CD4-positive, alpha-beta memory T cell (primary cell): Measurements from ENCODE around the gene RNF14. TPM values are rescaled to one million over a fixed set of nuclear protein-coding genes. Genes with fewer than 3 reads are reported as not detected.
"Not testable (repeated sequence)": the region's sequence is repeated elsewhere in the genome, so short reads cannot be mapped to it uniquely, and the experiment has no call there.

ENCODE experiments used
- CTCF ChIA-PET: fragments of 350-600 bp; sonication (Branson Sonifier 250); formaldehyde crosslinking; loops from one replicate; lab custom pipeline; 2021; ENCODE audit warnings: inconsistent platforms; ENCODE audit not compliant: partially characterized antibody; lab: Charles Lee
- POLR2A ChIA-PET: fragments of 350-600 bp; sonication (Branson Sonifier 250); formaldehyde crosslinking; loops from one replicate; lab custom pipeline; 2021; ENCODE audit not compliant: partially characterized antibody; lab: Charles Lee
- DNase-seq, 5 donors: peaks; one replicate each; pipeline versions ENCODE4 v3.0.0 to v3.0.0-alpha.2; 2020 to 2022; ENCODE audit warnings: mixed read lengths in 1 of 5
- H3K27ac ChIP-seq: one replicate; pipeline ENCODE4 v1.7.0; 2013; ENCODE audit warnings: low read depth, low read length
- H3K27me3 ChIP-seq: 2 replicates; pipeline ENCODE4 v1.7.0; 2013; ENCODE audit warnings: mild to moderate bottlenecking, low read length, moderate library complexity; ENCODE audit not compliant: insufficient read depth
- H3K36me3 ChIP-seq: 2 replicates; pipeline ENCODE4 v1.7.0; 2013; ENCODE audit warnings: mild to moderate bottlenecking, low read length, moderate library complexity; ENCODE audit not compliant: insufficient read depth
- H3K4me1 ChIP-seq: 2 replicates; pipeline ENCODE4 v1.7.0; 2013; ENCODE audit warnings: mild to moderate bottlenecking, low read length, moderate library complexity; ENCODE audit not compliant: insufficient read depth
- H3K4me3 ChIP-seq, 2 donors: one replicate each; pipeline ENCODE4 v1.7.0; 2013; ENCODE audit warnings: low read length in 2 of 2, mild to moderate bottlenecking in 1 of 2
- H3K9me3 ChIP-seq, 2 donors: one replicate each; pipeline ENCODE4 v1.7.0; 2013; ENCODE audit warnings: low read length in 2 of 2, control low read depth in 1 of 2; ENCODE audit not compliant: control insufficient read depth in 1 of 2
- H3K27ac Mint-ChIP-seq, 7 donors: one replicate each; pipeline ENCODE4 v1.8.0; 2020 to 2021; ENCODE audit warnings: mixed read lengths in 7 of 7, mild to moderate bottlenecking in 6 of 7, inconsistent platforms in 3 of 7, moderate library complexity in 3 of 7
- H3K27me3 Mint-ChIP-seq, 2 donors: one replicate each; pipeline ENCODE4 v1.8.0; 2020 to 2021; ENCODE audit warnings: mixed read lengths in 2 of 2
- H3K36me3 Mint-ChIP-seq, 2 donors: one replicate each; pipeline ENCODE4 v1.8.0; 2020 to 2021; ENCODE audit warnings: mixed read lengths in 2 of 2, inconsistent platforms in 1 of 2, mild to moderate bottlenecking in 1 of 2
- H3K4me1 Mint-ChIP-seq, 4 donors: one replicate each; pipeline ENCODE4 v1.8.0; 2020 to 2021; ENCODE audit warnings: mixed read lengths in 4 of 4, mild to moderate bottlenecking in 1 of 4
- H3K4me3 Mint-ChIP-seq, 8 donors: one replicate each; pipeline ENCODE4 v1.8.0; 2020 to 2021; ENCODE audit warnings: mixed read lengths in 8 of 8, mild to moderate bottlenecking in 7 of 8, moderate library complexity in 6 of 8, inconsistent platforms in 3 of 8
- H3K9me3 Mint-ChIP-seq, 8 donors: one replicate each; pipeline ENCODE4 v1.8.0; 2020 to 2021; ENCODE audit warnings: mixed read lengths in 8 of 8, mild to moderate bottlenecking in 5 of 8, inconsistent platforms in 3 of 8, moderate library complexity in 1 of 8
- intact Hi-C: fragments of 100-400 bp; cut with micrococcal nuclease; formaldehyde crosslinking; loops from one replicate; pipeline ENCODE4 v1.15.1; 2023
- polyA plus RNA-seq, 2 donors: library from polyadenylated mRNA; unstranded; fragments of 300-500 nt; fragmentation: Illumina TruSeq; gene quantifications; one replicate each; pipeline ENCODE4 v1.2.3, GENCODE V29; 2021
- total RNA-seq, 2 experiments: library from RNA; stranded (reverse); gene quantifications; one replicate each; pipeline ENCODE4 v1.2.3, GENCODE V29; 2021

The RNF14 gene
- total and polyA plus RNA-seq, 4 experiments from 2014 or later: 35.4 to 52.0 (median 45.2) TPM

DNA sequence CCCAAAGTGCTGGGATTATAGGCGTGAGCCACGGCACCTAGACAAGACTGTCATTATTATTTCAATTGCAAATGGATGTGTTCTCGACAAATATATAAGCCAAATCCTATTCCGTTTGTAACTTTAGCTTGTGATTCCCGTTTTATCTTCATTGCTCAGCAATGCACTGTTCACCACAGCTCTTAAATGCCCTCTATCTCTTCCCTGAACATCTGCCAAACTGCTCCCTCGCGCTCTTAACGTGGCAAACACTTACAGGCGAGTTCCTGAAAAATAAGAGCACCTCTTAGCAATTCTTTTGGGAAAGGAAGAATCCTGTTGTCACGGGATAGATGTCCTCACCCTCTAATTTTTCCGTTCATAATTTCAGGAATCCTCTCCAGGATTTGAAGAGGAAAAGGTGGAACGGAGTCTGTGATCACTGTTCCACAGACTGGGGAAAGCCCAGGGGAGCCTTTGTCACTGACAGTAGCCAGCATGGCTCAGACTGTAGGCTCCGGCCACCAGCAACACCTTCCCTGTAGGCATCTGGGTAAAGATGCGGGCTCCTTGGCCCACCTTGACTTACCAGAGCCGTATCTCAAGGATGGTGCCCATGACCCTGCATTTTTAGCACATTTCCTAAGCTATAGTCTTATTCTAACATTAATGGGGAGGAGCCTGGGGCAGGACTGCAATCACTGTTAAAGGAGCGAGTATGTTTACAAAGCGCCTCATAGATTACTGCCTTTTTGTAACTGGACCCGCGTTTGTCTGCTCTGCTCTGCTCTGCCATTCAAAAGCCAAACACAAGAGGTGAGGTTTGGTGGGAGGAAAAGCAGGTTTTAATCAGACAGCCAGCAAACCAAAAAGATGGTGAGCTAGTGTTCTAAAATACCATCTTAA, 64.1 kb downstream of the RNF14 start:
- POLR2A ChIA-PET: interaction anchor here (1.2 to 2.1 kb wide), 2 partner anchors 20 to 76 kb away, joined by 3 to 6 read pairs; partner anchors contain the start of gene GNPDA1
- CTCF ChIA-PET: interaction anchor here (1.4 kb wide), 1 partner anchor 17 kb away, joined by 3 read pairs; no protein-coding TSS in a partner anchor
- H3K4me1 Mint-ChIP-seq: peaks cover 12 to 20% (median 16%) of the 10 kb centered on the region in 4 donors

DNA sequence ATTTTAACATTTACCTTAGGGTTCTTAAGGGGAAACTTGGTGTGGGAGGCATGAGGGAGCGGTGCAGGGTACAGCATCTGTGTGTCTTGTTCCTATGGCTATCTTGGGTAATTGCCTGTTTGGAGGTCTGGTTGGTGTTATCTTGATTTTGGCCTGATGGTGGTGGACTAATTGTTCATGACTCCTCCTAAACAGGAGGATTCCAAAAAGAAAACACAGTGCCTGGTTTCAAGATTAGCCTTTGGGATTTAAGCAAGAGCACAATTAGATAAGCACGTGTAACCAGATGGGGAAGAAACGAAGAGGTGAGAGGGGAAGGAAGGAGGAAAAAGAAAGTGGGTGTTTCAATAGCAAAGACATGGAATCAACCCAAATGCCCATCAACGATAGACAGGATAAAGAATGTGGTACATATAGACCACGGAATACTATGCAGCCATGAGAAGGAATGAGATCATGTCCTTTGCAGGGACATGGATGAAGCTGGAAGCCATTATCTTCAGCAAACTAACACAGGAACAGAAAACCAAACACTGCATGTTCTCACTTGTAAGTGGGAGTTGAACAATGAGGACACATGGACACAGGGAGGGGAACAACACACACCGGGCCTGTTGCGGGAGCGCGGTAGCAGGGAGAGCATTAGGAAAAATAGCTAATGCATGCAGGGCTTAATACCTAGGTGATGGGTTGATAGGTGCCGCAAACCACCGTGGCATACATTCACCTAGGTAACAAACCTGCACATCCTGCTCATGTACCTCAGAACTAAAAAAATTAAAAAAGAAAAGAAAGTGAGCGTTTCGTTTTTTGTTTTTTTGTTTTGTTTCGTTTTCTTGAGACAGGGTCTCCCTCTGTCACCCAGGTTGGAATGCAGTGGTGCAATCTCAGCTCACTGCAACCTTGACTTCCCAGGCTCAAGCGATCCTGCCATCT, 65.0 kb downstream of the RNF14 start:
- H3K27ac ChIP-seq, H3K4me3 ChIP-seq, H3K27me3 Mint-ChIP-seq, H3K36me3 ChIP-seq, H3K9me3 ChIP-seq, H3K9me3 Mint-ChIP-seq, H3K36me3 Mint-ChIP-seq, intact Hi-C loops, H3K27me3 ChIP-seq: not testable (repeated sequence)
- Mint-ChIP-seq H3K4me1 (peaks cover 12 to 20% (median 16%) of the 10 kb centered on the region in 4 donors), H3K27ac (peak overlapping the region; percentile 12 to 95 (median 82)), H3K4me3 (peak overlapping the region in 4 of 8 donors; percentile 17 to 58 (median 38))
- H3K4me1 ChIP-seq: peaks cover 13% of the 10 kb centered on the region
- POLR2A ChIA-PET: interaction anchor here (1.7 to 2.1 kb wide), 2 partner anchors 8 to 75 kb away, joined by 4 to 6 read pairs; no protein-coding TSS in a partner anchor
- CTCF ChIA-PET: interaction anchor here (0.6 to 1.8 kb wide), 3 partner anchors 18 to 73 kb away, joined by 3 to 5 read pairs (median 3); no protein-coding TSS in a partner anchor
- DNase-seq: peak in 1 of 5 donors; percentile 20

More for the DNA sequence above, 64.1 kb downstream of the RNF14 start:
- H3K4me3 Mint-ChIP-seq: no peak overlapping the region
- H3K4me1 ChIP-seq: peaks cover 13% of the 10 kb centered on the region
- H3K27me3 ChIP-seq: no peaks in the 10 kb centered on the region
- H3K36me3 Mint-ChIP-seq: no peaks in the 10 kb centered on the region
- H3K27me3 Mint-ChIP-seq: no peaks in the 10 kb centered on the region
- H3K27ac ChIP-seq: no peak overlapping the region
- H3K9me3 Mint-ChIP-seq: no peaks in the 10 kb centered on the region
- DNase-seq: no peak
- peak overlapping the region in 2 of 7 donors; percentile 29 to 94 for H3K27ac Mint-ChIP-seq
- no peaks in the 10 kb centered on the region for H3K9me3 ChIP-seq
- H3K4me3 ChIP-seq: no peak overlapping the region
- H3K36me3 ChIP-seq: no peaks in the 10 kb centered on the region
- intact Hi-C loops: no loop called here

DNA sequence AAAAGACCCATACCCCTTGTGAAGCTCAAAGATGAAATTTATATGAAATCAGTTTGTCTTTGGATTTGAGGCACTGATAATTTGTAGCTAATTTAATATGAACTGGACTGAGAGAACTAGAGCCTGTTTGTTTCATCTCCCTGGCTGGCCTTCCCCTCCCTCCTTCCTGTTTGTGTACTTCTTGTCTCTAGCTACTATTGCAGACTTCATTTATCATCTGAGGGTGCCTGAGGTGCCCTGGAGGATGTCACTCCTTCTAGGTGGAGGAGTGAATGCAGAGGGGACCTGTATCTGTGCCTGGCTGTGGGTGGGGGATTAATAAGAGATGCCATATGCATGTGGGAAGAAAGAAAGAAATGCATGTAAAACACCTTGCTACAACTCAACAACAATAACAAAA, 66.1 kb downstream of the RNF14 start:
- intact Hi-C loops: no loop called here
- H3K27ac Mint-ChIP-seq: peak overlapping the region; percentile 7 to 74 (median 71)
- H3K4me1 Mint-ChIP-seq: peaks cover 12 to 20% (median 16%) of the 10 kb centered on the region in 4 donors
- Histone ChIP-seq H3K27me3 (no peaks in the 10 kb centered on the region), H3K36me3 (no peaks in the 10 kb centered on the region), H3K4me3 (no peak overlapping the region), H3K27ac (no peak overlapping the region), H3K4me1 (peaks cover 13% of the 10 kb centered on the region), H3K9me3 (no peaks in the 10 kb centered on the region)
- DNase-seq: no peak
- ChIA-PET POLR2A (interaction anchor here (0.7 to 2.1 kb wide), 4 partner anchors 9 to 74 kb away, joined by 3 to 6 read pairs (median 4); no protein-coding TSS in a partner anchor), CTCF (interaction anchor here (0.6 to 1.8 kb wide), 5 partner anchors 9 to 74 kb away, joined by 3 to 5 read pairs (median 3); no protein-coding TSS in a partner anchor)
- no peaks in the 10 kb centered on the region for H3K27me3 Mint-ChIP-seq
- H3K9me3 Mint-ChIP-seq: no peaks in the 10 kb centered on the region
- no peaks in the 10 kb centered on the region for H3K36me3 Mint-ChIP-seq
- peak overlapping the region in 6 of 8 donors; percentile 4 to 49 (median 16) for H3K4me3 Mint-ChIP-seq

DNA sequence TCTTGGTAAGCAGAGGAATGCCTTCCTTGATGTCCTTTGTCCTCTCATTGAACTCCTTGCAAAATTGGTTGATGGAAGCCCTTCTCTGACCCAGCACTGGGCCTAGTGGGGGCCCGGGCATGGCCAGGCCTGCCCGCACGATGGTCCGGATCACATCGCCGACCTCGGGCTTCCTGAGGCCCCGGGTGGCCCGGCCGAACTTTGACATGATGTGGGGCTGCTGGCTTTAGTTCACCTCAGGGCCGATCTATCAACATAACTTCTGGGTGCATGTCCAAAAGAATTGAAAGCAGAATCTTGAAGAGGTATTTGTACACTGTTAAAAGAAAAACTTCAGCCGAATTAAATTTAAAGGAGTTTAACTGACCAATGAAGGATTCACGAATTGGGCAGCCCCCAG, 68.0 kb downstream of the RNF14 start:
- Histone ChIP-seq H3K4me1 (peaks cover 13% of the 10 kb centered on the region), H3K36me3 (no peaks in the 10 kb centered on the region), H3K27me3 (no peaks in the 10 kb centered on the region), H3K9me3 (no peaks in the 10 kb centered on the region), H3K4me3 (no peak overlapping the region), H3K27ac (no peak overlapping the region)
- intact Hi-C loops: no loop called here
- H3K9me3 Mint-ChIP-seq: no peaks in the 10 kb centered on the region
- H3K27ac Mint-ChIP-seq: no peak overlapping the region
- no peaks in the 10 kb centered on the region for H3K27me3 Mint-ChIP-seq
- ChIA-PET POLR2A (interaction anchor here (1.4 kb wide), 1 partner anchor 24 kb away, joined by 5 read pairs; the partner anchor contains the start of gene GNPDA1), CTCF (interaction anchor here (1.4 kb wide), 1 partner anchor 11 kb away, joined by 4 read pairs; no protein-coding TSS in a partner anchor)
- no peak for DNase-seq
- H3K4me1 Mint-ChIP-seq: peaks cover 12 to 20% (median 16%) of the 10 kb centered on the region in 4 donors
- H3K4me3 Mint-ChIP-seq: no peak overlapping the region
- H3K36me3 Mint-ChIP-seq: no peaks in the 10 kb centered on the region

DNA sequence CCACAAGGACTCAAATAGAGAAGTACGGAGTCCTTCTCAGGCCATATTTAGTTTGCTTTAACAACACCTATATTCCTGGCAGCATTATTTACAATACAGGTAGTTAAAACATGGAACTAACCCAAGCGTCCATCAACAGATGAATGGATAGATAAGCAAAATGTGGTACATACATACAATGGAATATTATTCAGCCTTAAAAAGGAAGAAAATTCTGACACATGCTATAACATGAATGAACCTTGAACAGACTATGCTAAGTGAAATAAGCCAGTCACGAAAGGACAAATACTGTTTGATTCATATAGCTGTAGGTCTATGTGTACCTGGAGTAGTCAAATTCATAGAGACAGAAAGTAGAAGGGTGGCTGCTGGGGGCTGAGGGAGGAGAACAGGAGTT, 68.7 kb downstream of the RNF14 start:
- H3K27ac Mint-ChIP-seq, H3K9me3 ChIP-seq, H3K4me3 Mint-ChIP-seq, H3K27me3 ChIP-seq, intact Hi-C loops, H3K36me3 ChIP-seq, H3K9me3 Mint-ChIP-seq, H3K36me3 Mint-ChIP-seq, H3K27ac ChIP-seq, H3K27me3 Mint-ChIP-seq, H3K4me3 ChIP-seq, DNase-seq: not testable (repeated sequence)
- POLR2A ChIA-PET: interaction anchor here (1.0 to 1.4 kb wide), 2 partner anchors 25 to 58 kb away, joined by 3 to 5 read pairs; partner anchors contain the start of gene GNPDA1
- peaks cover 12 to 20% (median 16%) of the 10 kb centered on the region in 4 donors for H3K4me1 Mint-ChIP-seq
- CTCF ChIA-PET: interaction anchor here (0.7 kb wide), 1 partner anchor 25 kb away, joined by 3 read pairs; no protein-coding TSS in a partner anchor
- H3K4me1 ChIP-seq: peaks cover 13% of the 10 kb centered on the region

DNA sequence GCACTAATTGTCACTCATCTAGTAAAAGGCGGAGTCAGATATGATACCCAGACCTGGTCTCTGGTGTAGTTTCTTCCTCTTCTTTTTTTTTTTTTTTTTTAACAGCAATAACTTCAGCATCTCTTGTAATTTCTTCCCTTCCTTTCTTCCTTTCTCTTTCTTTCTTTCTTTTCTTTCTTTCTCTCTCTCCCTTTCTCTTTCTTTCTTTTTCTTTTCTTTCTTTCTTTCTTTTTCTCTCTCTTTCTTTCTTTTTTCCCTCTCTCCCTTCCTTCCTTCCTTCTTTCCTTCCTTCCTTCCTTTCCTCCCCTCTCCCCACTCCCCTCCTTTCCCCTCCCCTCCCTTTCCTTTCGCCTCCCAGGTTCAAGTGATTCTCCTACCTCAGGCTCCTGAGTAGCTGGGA, 69.8 kb downstream of the RNF14 start:
- no peaks in the 10 kb centered on the region for H3K36me3 Mint-ChIP-seq
- H3K27me3 ChIP-seq: no peaks in the 10 kb centered on the region
- intact Hi-C loops: no loop called here
- H3K27me3 Mint-ChIP-seq: no peaks in the 10 kb centered on the region
- H3K4me3 ChIP-seq: no peak overlapping the region
- H3K4me3 Mint-ChIP-seq: no peak overlapping the region
- H3K9me3 Mint-ChIP-seq: no peaks in the 10 kb centered on the region
- H3K27ac Mint-ChIP-seq: no peak overlapping the region
- CTCF ChIA-PET: no interaction called here
- H3K4me1 ChIP-seq: peaks cover 13% of the 10 kb centered on the region
- peaks cover 11 to 17% (median 14%) of the 10 kb centered on the region in 4 donors for H3K4me1 Mint-ChIP-seq
- H3K36me3 ChIP-seq: no peaks in the 10 kb centered on the region
- no peak for DNase-seq
- no peaks in the 10 kb centered on the region for H3K9me3 ChIP-seq
- POLR2A ChIA-PET: no interaction called here
- H3K27ac ChIP-seq: no peak overlapping the region
